GM12878 (cell line): ENCODE results near the gene PPP2R5D. TPM values are rescaled to one million over a fixed set of nuclear protein-coding genes. Genes with fewer than 3 reads are reported as not detected.

ENCODE experiments used
- ATAC-seq: fragments of 200-7000 bp; cut with Tn5 transposase; 3 replicates; pipeline ENCODE4 v1.9.1; 2020; ENCODE audit warnings: mild to moderate bottlenecking, moderate library complexity
- BruUV-seq: library from RNA; stranded (reverse); fragments of 400-500 nt; replicated peaks from 2 replicates; lab custom pipeline; 2021; lab: Mats Ljungman, UMichigan
- CTCF ChIA-PET: fragments of 300-600 bp; sonication (Branson Sonifier 250); formaldehyde crosslinking; extraction: SDS; loops from one replicate; lab custom pipeline; 2021; ENCODE audit warnings: inconsistent platforms; lab: Yijun Ruan, JAX
- POLR2A ChIA-PET: fragments of 350-600 bp; formaldehyde crosslinking; extraction: SDS; loops from one replicate; lab custom pipeline; 2021; ENCODE audit warnings: inconsistent platforms; lab: Charles Lee
- RAD21 ChIA-PET: fragments of 300-600 bp; sonication (Branson Sonifier 250); formaldehyde crosslinking; loops from one replicate; lab custom pipeline; 2023; ENCODE audit warnings: antibody characterized with exemption; ENCODE audit not compliant: unreplicated experiment; lab: Charles Lee
- SMC1A ChIA-PET: fragments of 300-600 bp; sonication (Branson Sonifier 250); formaldehyde crosslinking; loops from one replicate; lab custom pipeline; 2023; ENCODE audit not compliant: unreplicated experiment, uncharacterized antibody; lab: Charles Lee
- DNase-seq: peaks from one replicate; pipeline ENCODE4 v3.0.0-alpha.2; 2011; ENCODE audit warnings: low read depth, low spot score
- FAIRE-seq: peaks from 3 replicates; lab custom pipeline; 2011; peaks lifted over from hg19 to GRCh38; lab: Jason Lieb, UNC
- H2AFZ ChIP-seq: 2 replicates; pipeline ENCODE4 v1.6.0; 2011; ENCODE audit warnings: low read depth, low read length, control low read depth; ENCODE audit not compliant: control insufficient read depth
- H3K27ac ChIP-seq: 2 replicates; pipeline ENCODE4 v1.5.1; 2011; ENCODE audit warnings: control low read depth; ENCODE audit not compliant: control insufficient read depth, insufficient read depth
- H3K27me3 ChIP-seq, 2 experiments: replicated peaks in 1 of 2; 2 replicates each; pipeline versions ENCODE4 v1.6.0 to v1.6.1; 2011; ENCODE audit warnings: low read length in 1 of 2; ENCODE audit not compliant: control insufficient read depth in 2 of 2, insufficient read depth in 2 of 2
- H3K36me3 ChIP-seq, 2 experiments: 2 replicates each; pipeline ENCODE4 v1.5.1; 2011; ENCODE audit warnings: low read length in 1 of 2; ENCODE audit not compliant: control insufficient read depth in 2 of 2, insufficient read depth in 2 of 2
- H3K4me1 ChIP-seq: 2 replicates; pipeline ENCODE4 v1.6.1; 2011; ENCODE audit warnings: mild to moderate bottlenecking, low read length, moderate library complexity, mixed read lengths; ENCODE audit not compliant: control insufficient read depth, insufficient read depth
- H3K4me2 ChIP-seq: 2 replicates; pipeline ENCODE4 v1.6.0; 2011; ENCODE audit warnings: control low read depth; ENCODE audit not compliant: control insufficient read depth, insufficient read depth
- H3K4me3 ChIP-seq: fragments of 200-600 bp; sonication (generic); 2 replicates; pipeline ENCODE4 v1.5.1; 2016
- H3K79me2 ChIP-seq: 2 replicates; pipeline ENCODE4 v1.6.0; 2011; ENCODE audit warnings: low read length; ENCODE audit not compliant: control insufficient read depth, insufficient read depth
- H3K9ac ChIP-seq: 2 replicates; pipeline ENCODE4 v1.8.0; 2011; ENCODE audit warnings: low read length, control low read depth, mixed read lengths; ENCODE audit not compliant: control insufficient read depth, insufficient read depth
- H3K9me3 ChIP-seq: replicated peaks from 3 replicates; pipeline ENCODE4 v1.5.1; 2011; ENCODE audit warnings: mild to moderate bottlenecking, low read length; ENCODE audit not compliant: control insufficient read depth, insufficient read depth
- H4K20me1 ChIP-seq: 2 replicates; pipeline ENCODE4 v1.6.0; 2011; ENCODE audit not compliant: control insufficient read depth, insufficient read depth
- ATF3 ChIP-seq: IDR thresholded peaks from 2 replicates; pipeline ENCODE4 v1.6.1; 2011; ENCODE audit warnings: low read depth, mild to moderate bottlenecking, low read length, moderate library complexity, borderline replicate concordance; ENCODE audit errors: extremely low read depth
- CEBPB ChIP-seq, 2 experiments: fragments of 150-350 bp in 1 of 2; IDR thresholded peaks; 2 replicates each; pipeline ENCODE4 v1.6.1; 2012 to 2014; ENCODE audit warnings: low read depth in 2 of 2, low read length in 2 of 2, borderline replicate concordance in 1 of 2, inconsistent platforms in 1 of 2
- CTCF ChIP-seq, 3 experiments: IDR thresholded peaks in 2 of 3; conservative IDR thresholded peaks in 1 of 3; 2 replicates each; pipeline ENCODE4 v1.5.1; 2011; ENCODE audit warnings: low read depth in 3 of 3, low read length in 3 of 3, mild to moderate bottlenecking in 3 of 3, control low read depth in 2 of 3, moderate library complexity in 2 of 3, inconsistent platforms in 1 of 3, mixed read lengths in 1 of 3; ENCODE audit not compliant: control insufficient read depth in 2 of 3, insufficient read depth in 1 of 3; ENCODE audit errors: extremely low read depth in 1 of 3
- E2F4 ChIP-seq: IDR thresholded peaks from 2 replicates; pipeline ENCODE4 v1.6.1; 2012; ENCODE audit warnings: low read depth, low read length, improper control_type of control experiment
- FOXK2 ChIP-seq: fragments of 450-650 bp; IDR thresholded peaks from 2 replicates; pipeline ENCODE4 v1.6.1; 2017; ENCODE audit warnings: mild to moderate bottlenecking, moderate library complexity
- FOXM1 ChIP-seq: IDR thresholded peaks from 2 replicates; pipeline ENCODE4 v1.6.1; 2012; ENCODE audit warnings: low read depth, mild to moderate bottlenecking, inconsistent platforms, low read length, moderate library complexity
- JUND ChIP-seq: IDR thresholded peaks from 2 replicates; pipeline ENCODE4 v1.6.1; 2012; ENCODE audit warnings: low read depth, mild to moderate bottlenecking, low read length, improper control_type of control experiment, moderate library complexity
- MAX ChIP-seq: IDR thresholded peaks from 2 replicates; pipeline ENCODE4 v1.6.1; 2012; ENCODE audit warnings: low read depth, low read length, improper control_type of control experiment
- MLLT1 ChIP-seq: fragments of 450-650 bp; IDR thresholded peaks from 2 replicates; pipeline ENCODE4 v1.6.1; 2016; ENCODE audit warnings: mild to moderate bottlenecking
- NFXL1 ChIP-seq: fragments of 450-650 bp; IDR thresholded peaks from 2 replicates; pipeline ENCODE4 v1.6.1; 2017; ENCODE audit warnings: antibody characterized with exemption, mild to moderate bottlenecking, borderline replicate concordance
- SPI1 ChIP-seq: IDR thresholded peaks from 2 replicates; pipeline ENCODE4 v1.6.1; 2011; ENCODE audit warnings: low read depth, mild to moderate bottlenecking, low read length, moderate library complexity, borderline replicate concordance; ENCODE audit not compliant: insufficient read depth
- SRF ChIP-seq, 2 experiments: IDR thresholded peaks; 2 replicates each; pipeline ENCODE4 v1.6.1; 2011; ENCODE audit warnings: low read depth in 2 of 2, low read length in 2 of 2, mild to moderate bottlenecking in 1 of 2, moderate library complexity in 1 of 2
- STAT1 ChIP-seq: fragments of 450-650 bp; conservative IDR thresholded peaks from 2 replicates; pipeline ENCODE4 v1.6.1; 2014; ENCODE audit warnings: antibody characterized with exemption, mild to moderate bottlenecking
- ZNF217 ChIP-seq: fragments of 450-650 bp; IDR thresholded peaks from 2 replicates; pipeline ENCODE4 v1.6.1; 2017; ENCODE audit warnings: antibody characterized with exemption, mild to moderate bottlenecking
- WGBS: methylation state at CpG from one replicate; pipeline ENCODE4 v1.1.6; 2016; ENCODE audit warnings: low lambda C conversion rate; ENCODE audit not compliant: insufficient replicate concordance, insufficient coverage; ENCODE audit errors: missing lambda C conversion rate; 5-methylcytosine and 5-hydroxymethylcytosine counted together
- in situ Hi-C: fragments of 300-500 bp; cut with MboI; formaldehyde crosslinking; loops from 9 replicates; pipeline ENCODE4 v1.14.3; 2018; ENCODE audit warnings: mixed read lengths
- intact Hi-C: fragments of 100-400 bp; cut with micrococcal nuclease; formaldehyde crosslinking; loops from one replicate; pipeline ENCODE4 v1.14.2; 2022; ENCODE audit not compliant: unreplicated experiment
- polyA plus RNA-seq, 11 experiments: library from polyadenylated mRNA; depleted of rRNA in 4 of 11; unstranded in 6 of 11; stranded (reverse) in 5 of 11; fragments of >200 nt; fragmentation: Nextera tagmentation in 4 of 11; fragmentation: Illumina TruSeq in 1 of 11; extraction: Ambion mirVana in 4 of 11; extraction: Trizol in 1 of 11; gene quantifications; 1 replicate in 1 of 11; 2 replicates in 10 of 11; pipeline versions ENCODE4 v1.2.1 to v1.2.3, GENCODE V29; 2011 to 2016; ENCODE audit warnings: inconsistent platforms in 2 of 11, missing spikeins in 2 of 11, low read depth in 1 of 11
- total RNA-seq, 4 experiments: library from RNA; depleted of rRNA in 3 of 4; stranded (reverse); fragments of >200 nt in 3 of 4; fragmentation: Illumina TruSeq in 1 of 4; extraction: Trizol in 1 of 4; gene quantifications; 2 replicates each; pipeline versions ENCODE4 v1.2.1 to v1.2.3, GENCODE V29; 2013 to 2021

Gene PPP2R5D
- total and polyA plus RNA-seq, 10 of the 15 experiments (the other 5 are each of a cell fraction or from before 2014, with no cell fraction given): 1.5 to 59.0 (median 32.0) TPM

- TF ChIP-seq MAX: no peak
- TF ChIP-seq ATF3: no peak
Observed at GRCh38 chr6:43012364-43012763, 28.0 kb downstream of the PPP2R5D start (continued).

GRCh38 chr6:43013097-43013842 lies 28.9 kb downstream of the PPP2R5D start:
- CTCF ChIA-PET: interaction anchor here (1.4 to 2.5 kb wide), 6 partner anchors 12 to 134 kb away, joined by 3 to 10 read pairs (median 4); partner anchors contain the start of gene PEX6
- TF ChIP-seq NFXL1: no peak
- no peak for TF ChIP-seq FOXM1
- no peak for TF ChIP-seq ZNF217
- no peak for TF ChIP-seq JUND
- TF ChIP-seq MLLT1: peak; percentile 27; the same call in 1 of the 2 replicates
- TF ChIP-seq CTCF (IDR thresholded peaks at IDR 0.05 in 2 of 3, conservative IDR thresholded peaks at IDR 0.05 in 1 of 3; ENCODE audit: control insufficient read depth in 2 of 3, extremely low read depth in 1 of 3, insufficient read depth in 1 of 3, low read depth in 3 of 3, low read length in 3 of 3): no peak
- TF ChIP-seq FOXK2: no peak
- no peak for TF ChIP-seq CEBPB (IDR thresholded peaks at IDR 0.05; ENCODE audit: borderline replicate concordance in 1 of 2, low read depth in 2 of 2, low read length in 2 of 2)
- no peak for TF ChIP-seq STAT1
- TF ChIP-seq SRF (IDR thresholded peaks at IDR 0.05; ENCODE audit: low read depth in 2 of 2, low read length in 2 of 2): no peak
- peak; percentile 6; the same call in 1 of the 2 replicates for TF ChIP-seq SPI1
- TF ChIP-seq E2F4: no peak

More at GRCh38 chr6:43013097-43013842, 28.9 kb downstream of the PPP2R5D start:
- Histone ChIP-seq H3K4me3 (peak overlapping the region; percentile 85), H3K79me2 (peaks cover 23% of the 10 kb centered on the region), H3K4me2 (peak overlapping the region; percentile 98), H3K27ac (peak overlapping the region; percentile 60), H3K9ac (peak overlapping the region; percentile 73), H3K27me3 (no peaks in the 10 kb centered on the region), H2AFZ (peak overlapping the region; percentile 75), H4K20me1 (no peaks in the 10 kb centered on the region), H3K9me3 (no peaks in the 10 kb centered on the region), H3K36me3 (peaks cover 15 to 17% of the 10 kb centered on the region in 2 experiments), H3K4me1 (peaks cover 7% of the 10 kb centered on the region)
- RAD21 ChIA-PET: interaction anchor here (0.6 to 1.6 kb wide), 10 partner anchors 9 to 450 kb away, joined by 3 to 9 read pairs (median 4); partner anchors contain the start of genes CNPY3, CUL7, PEX6 and PPP2R5D
- in situ Hi-C loops (no loop called here), intact Hi-C loops (no loop called here)
- FAIRE-seq (no peak), ATAC-seq (peak; percentile 40), DNase-seq (no peak)
- BruUV-seq: no TSS peak
- SMC1A ChIA-PET: interaction anchor here (0.7 to 2.8 kb wide), 12 partner anchors 8 to 564 kb away, joined by 3 to 13 read pairs (median 5); partner anchors contain the start of genes CNPY3, CUL7, KLC4 and MRPL2
- under 1% methylated on average over 25 of the region's 25 CpGs for WGBS
- POLR2A ChIA-PET: interaction anchor here (0.6 to 3.3 kb wide), 15 partner anchors 8 to 449 kb away, joined by 3 to 22 read pairs (median 8); partner anchors contain the start of genes CNPY3, CUL7, KLC4 and MRPL2
